D341Med (cell line): ENCODE measurements around the gene LRRC61.

Source experiments
- DNase-seq: peaks from one replicate; pipeline ENCODE4 v3.0.0; 2012; ENCODE audit warnings: low spot score

The LRRC61 gene

GRCh38 chr7:150332852-150333635 is 9.9 kb downstream of the LRRC61 start:
- no peak for DNase-seq

- no peak for DNase-seq
These were observed 10.5 kb downstream of the LRRC61 start for GRCh38 chr7:150333659-150334058.

DNA sequence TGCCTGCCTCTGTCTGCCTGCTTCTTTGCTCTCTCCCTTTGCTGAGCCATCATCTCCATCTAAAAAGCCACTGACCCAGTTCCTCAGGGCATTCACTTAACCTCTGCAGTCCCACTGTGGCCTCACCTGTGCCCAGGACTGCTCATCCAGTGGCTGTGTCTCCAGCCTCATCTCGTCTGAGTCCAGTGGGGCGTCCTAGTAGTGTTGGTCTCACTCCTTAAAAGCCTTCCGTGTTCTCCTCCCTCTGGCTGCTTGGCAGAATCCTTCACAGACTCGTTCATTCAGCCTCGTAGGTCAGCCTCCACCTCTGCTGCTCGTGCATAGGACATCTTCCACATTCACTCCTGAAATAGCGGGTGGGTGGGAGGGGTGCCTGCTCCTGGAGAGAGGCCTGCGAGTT is 11.0 kb downstream of the LRRC61 start:
- no peak for DNase-seq

GRCh38 chr7:150335108-150335773 is 12.1 kb downstream of the LRRC61 start:
- peak; percentile 29 for DNase-seq

GRCh38 chr7:150335774-150336112 is 12.6 kb downstream of the LRRC61 start:
- no peak for DNase-seq

GRCh38 chr7:150336746-150337145 is 13.6 kb downstream of the LRRC61 start:
- peak; percentile 22 for DNase-seq

DNA sequence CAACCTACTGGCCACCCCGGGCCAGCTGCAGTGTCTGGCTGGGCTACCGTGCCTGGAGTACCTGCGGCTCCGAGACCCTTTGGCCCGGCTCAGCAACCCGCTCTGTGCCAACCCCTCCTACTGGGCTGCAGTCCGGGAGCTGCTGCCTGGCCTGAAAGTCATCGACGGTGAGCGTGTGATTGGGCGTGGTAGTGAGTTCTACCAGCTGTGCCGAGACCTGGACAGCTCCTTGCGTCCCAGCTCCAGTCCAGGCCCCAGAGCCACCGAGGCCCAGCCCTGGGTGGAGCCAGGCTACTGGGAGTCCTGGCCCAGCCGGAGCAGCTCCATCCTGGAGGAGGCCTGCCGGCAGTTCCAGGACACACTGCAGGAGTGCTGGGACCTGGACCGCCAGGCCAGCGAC is 14.0 kb downstream of the LRRC61 start:
- peak; percentile 26 for DNase-seq

GRCh38 chr7:150337659-150338081 is 14.5 kb downstream of the LRRC61 start:
- DNase-seq: no peak

DNA sequence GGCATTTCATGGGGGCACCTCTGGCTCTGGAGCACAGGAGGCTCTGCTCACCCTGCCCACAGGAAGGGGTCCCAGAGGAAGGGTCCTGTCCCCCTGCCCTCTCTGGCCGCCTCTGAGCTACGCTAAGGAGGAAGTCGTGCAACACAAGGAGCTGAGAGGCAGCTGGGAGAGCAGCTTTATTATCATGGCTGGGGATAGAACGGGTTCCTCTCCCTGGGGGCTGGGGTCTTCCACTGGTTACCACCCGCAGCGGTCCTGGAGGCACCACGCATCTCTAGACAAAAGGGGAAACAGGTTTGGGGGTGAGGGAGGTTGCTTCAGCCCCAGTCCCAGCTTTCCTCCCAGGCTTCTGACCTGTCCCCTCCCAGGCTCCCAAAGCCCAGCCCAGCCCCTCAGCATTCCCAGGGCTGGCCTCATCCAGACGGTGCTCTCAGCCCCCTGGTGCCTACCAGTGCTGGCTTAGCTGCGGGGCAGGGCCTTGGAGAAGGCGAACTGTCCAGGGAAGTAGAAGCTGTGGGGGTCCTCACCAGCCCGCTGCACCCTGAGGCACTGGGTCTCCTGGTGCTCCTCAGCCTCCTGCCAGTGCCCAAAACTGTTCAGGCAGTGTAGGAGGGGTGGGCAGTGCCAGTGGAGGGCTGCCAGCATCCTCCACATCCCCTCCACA is 15.1 kb downstream of the LRRC61 start:
- no peak for DNase-seq

DNA sequence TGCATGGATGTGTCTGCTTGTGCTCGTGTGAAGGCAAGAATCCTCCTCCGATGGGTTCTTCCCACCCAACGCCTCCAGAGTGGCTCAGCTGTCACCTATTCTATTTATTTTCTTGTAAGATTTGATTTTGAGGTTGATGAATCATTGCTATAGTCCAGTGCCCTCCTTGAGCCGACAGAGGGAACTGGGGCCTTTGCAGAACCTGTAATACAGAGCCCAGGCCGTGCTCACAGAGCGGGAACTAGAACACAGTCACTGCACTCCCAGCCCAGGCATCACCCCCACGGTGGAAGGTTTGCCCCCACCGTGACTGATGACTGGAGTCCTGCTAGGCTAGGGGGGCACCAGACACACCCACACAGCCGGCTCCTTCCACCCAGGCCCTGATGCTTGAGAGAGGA is 16.3 kb downstream of the LRRC61 start:
- DNase-seq: no peak

DNA sequence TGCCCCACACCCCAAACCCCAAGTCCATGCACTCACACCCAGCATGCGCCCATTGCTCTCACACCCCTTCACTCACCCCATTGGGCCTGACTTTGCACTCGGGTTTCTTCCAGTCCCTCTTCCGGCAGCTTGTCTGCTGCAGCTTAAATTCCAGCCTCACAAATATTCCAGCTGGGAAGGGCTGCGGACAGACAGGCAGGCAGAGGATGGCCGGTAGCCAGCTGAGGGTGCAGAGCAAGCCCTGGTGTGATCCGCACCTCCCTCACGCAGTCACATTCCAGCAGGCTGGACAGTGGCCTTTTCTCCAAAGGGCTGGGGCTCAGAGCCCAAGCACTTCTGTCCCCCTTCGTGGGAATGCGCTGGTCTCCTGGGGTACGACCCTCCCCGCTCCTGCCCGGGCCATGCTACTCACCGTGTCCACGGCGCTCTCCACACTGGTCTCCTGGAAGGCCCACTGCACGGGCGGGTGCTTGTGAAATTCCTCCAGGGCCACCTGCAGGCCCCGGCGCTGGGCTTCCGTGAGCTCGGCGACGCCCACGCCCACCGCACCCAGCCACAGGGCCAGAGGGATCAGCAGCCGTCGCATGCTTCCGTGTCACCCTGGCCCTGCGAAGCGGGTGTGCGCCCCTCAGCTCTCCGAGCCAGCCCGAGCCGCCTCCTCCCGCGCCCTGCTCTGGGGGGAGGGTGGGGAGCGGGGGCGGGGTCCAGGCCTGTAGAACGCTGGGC is 17.0 kb downstream of the LRRC61 start:
- peak; percentile 30 for DNase-seq

- peak; percentile 21 for DNase-seq
These were observed 17.7 kb downstream of the LRRC61 start for GRCh38 chr7:150340875-150341262.

GRCh38 chr7:150341263-150342120 is 18.3 kb downstream of the LRRC61 start, which contains the start of gene RARRES2:
Gene RARRES2, minus strand, starts transcription at chr7:150341629. Its CDS starts 1,020 bp downstream, at chr7:150340609.
- peak; percentile 23 for DNase-seq

- no peak for DNase-seq
These were observed 18.9 kb downstream of the LRRC61 start for GRCh38 chr7:150342121-150342408.

- DNase-seq: no peak
These were observed 20.1 kb downstream of the LRRC61 start for GRCh38 chr7:150343225-150343624.

GRCh38 chr7:150344299-150344698 is 21.1 kb downstream of the LRRC61 start:
- no peak for DNase-seq

DNA sequence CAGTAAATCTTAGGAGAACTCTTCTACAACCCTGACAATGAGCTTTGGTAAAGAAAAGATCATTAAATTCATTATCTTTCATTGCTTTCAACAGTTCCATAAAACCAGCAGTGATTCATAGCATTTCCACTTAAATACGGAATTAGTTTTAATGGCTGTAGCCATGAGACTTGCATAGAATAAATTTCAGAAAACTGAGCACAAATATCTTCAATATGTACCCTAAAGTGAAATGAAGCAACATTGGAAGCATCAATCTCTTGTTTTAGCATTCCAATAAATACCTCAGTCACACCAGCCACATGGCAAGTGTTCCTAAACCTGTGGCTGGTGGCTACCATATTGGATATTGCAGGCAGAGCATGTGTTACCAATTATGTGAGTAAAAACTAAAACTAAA is 21.9 kb downstream of the LRRC61 start:
- DNase-seq: no peak

GRCh38 chr7:150346922-150347321 is 23.8 kb downstream of the LRRC61 start:
- no peak for DNase-seq

GRCh38 chr7:150351587-150352194 is 28.5 kb downstream of the LRRC61 start:
- DNase-seq: peak; percentile 34

GRCh38 chr7:150355666-150356059 is 32.5 kb downstream of the LRRC61 start:
- DNase-seq: no peak

- peak; percentile 66 for DNase-seq
These were observed 33.2 kb downstream of the LRRC61 start for GRCh38 chr7:150356265-150356897.
